C4-2B (cell line): ENCODE data around the gene EIF3K.
"Not testable (repeated sequence)": the region's sequence is repeated elsewhere in the genome, so short reads cannot be mapped to it uniquely, and the experiment has no call there.

Source experiments
- H3K27ac ChIP-seq: fragments of 450-650 bp; 2 replicates; pipeline ENCODE4 v1.5.1; 2017
- ZFX ChIP-seq: fragments of 450-650 bp; IDR thresholded peaks from 2 replicates; pipeline ENCODE4 v1.6.1; 2017
- TF ChIP-seq, protein P1 (sequence below): fragments of 450-650 bp; conservative IDR thresholded peaks from 2 replicates; pipeline ENCODE4 v1.5.1; 2017; ENCODE audit warnings: mild to moderate bottlenecking

The EIF3K gene, protein sequence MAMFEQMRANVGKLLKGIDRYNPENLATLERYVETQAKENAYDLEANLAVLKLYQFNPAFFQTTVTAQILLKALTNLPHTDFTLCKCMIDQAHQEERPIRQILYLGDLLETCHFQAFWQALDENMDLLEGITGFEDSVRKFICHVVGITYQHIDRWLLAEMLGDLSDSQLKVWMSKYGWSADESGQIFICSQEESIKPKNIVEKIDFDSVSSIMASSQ

DNA sequence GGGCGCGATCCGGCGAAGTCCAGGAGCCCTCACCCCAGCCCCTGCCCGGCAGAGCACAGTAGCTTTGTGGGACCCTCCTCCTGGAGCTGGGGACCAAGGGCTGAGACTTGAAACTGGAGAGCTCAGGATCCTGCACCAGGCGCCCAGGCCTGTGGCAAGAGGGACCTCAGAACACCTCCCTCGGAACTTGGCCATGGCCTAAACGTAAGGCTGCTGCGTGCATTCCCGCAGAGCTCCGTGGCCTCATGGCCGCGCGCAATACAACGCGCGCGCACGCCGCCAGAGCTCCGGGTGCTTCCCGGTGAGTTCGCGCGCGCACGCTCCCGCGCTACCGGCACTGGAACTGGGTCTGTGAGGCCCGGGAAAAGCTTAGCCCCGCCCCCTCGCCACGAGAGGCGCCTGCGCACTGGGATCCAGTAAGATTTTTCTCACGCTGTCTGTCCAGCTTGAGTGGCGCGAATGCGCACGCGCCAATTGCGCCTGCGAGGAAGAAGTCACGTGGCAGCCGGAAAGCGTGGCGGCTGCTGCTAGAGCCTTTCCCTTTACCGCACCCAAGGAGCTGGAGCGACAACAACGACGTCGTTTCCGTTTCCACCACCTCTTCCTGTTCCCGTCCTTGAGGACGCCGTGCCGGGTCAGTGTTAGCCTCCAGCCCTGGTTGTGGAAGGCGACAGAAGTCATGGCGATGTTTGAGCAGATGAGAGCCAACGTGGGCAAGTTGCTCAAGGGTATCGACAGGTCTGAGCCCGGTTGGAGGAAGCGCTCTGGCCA, at the start of gene EIF3K:
EIF3K (plus strand) TSS at position 599 of the 771 bp plus-strand sequence; CDS start at position 680, 81 bp downstream.
- TF ChIP-seq, protein P1, sequence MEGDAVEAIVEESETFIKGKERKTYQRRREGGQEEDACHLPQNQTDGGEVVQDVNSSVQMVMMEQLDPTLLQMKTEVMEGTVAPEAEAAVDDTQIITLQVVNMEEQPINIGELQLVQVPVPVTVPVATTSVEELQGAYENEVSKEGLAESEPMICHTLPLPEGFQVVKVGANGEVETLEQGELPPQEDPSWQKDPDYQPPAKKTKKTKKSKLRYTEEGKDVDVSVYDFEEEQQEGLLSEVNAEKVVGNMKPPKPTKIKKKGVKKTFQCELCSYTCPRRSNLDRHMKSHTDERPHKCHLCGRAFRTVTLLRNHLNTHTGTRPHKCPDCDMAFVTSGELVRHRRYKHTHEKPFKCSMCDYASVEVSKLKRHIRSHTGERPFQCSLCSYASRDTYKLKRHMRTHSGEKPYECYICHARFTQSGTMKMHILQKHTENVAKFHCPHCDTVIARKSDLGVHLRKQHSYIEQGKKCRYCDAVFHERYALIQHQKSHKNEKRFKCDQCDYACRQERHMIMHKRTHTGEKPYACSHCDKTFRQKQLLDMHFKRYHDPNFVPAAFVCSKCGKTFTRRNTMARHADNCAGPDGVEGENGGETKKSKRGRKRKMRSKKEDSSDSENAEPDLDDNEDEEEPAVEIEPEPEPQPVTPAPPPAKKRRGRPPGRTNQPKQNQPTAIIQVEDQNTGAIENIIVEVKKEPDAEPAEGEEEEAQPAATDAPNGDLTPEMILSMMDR: no peak
- TF ChIP-seq ZFX: peak; percentile 53; the same call in 1 of the 2 replicates
- H3K27ac ChIP-seq: peak within 1 kb of the TSS; percentile 93

DNA sequence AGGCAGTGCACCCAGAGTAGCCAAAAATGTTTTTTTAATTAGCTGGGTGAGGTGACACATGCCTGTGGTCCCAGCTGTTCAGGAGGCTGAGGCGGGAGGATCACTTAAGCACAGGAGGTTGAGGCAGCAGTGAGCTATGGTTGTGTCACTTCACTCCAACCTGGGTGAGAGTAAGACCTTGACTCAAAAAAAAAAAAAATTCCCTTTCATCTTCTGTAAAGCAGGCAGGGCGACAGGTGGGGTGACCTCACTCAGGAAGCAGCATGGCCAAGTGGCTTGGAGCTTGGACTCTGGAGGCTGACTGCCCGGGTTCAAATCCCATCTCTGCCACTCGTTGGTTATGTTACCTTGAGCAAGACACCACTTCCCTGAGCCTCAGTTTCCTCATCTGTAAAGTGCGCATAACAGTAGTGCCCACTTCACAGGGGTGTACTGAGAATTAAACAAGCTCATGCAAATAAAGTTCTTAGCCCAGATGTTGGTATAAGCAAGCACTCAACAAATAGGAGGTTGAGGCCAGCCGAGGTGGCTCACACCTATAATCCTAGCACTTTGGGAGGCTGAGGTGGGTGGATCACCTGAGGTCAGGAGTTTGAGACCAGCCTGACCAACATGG, 49.5 kb upstream of the EIF3K start:
- H3K27ac ChIP-seq: no peak overlapping the region
- TF ChIP-seq, protein P1: no peak
- no peak for TF ChIP-seq ZFX

DNA sequence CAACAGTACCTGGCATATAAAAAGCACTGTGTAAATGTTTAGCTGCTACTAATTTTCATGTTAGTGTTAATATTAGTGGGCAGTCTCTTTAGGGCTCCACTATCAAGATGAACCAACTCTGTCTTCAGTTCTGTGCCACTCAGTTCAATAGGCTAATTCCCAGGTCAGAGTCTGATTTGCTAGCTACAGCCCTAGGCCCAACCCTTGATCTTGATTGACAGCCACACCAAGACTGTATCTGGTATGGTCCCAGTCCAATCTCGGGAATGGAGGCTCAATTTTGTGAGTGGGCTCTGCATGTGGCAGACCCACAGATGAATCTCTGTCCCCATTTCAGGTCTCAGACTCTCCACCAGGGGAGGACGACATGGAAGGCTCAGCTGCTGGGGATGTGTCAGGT, 47.3 kb upstream of the EIF3K start:
- TF ChIP-seq, protein P1: no peak
- no peak for TF ChIP-seq ZFX
- H3K27ac ChIP-seq: no peak overlapping the region

DNA sequence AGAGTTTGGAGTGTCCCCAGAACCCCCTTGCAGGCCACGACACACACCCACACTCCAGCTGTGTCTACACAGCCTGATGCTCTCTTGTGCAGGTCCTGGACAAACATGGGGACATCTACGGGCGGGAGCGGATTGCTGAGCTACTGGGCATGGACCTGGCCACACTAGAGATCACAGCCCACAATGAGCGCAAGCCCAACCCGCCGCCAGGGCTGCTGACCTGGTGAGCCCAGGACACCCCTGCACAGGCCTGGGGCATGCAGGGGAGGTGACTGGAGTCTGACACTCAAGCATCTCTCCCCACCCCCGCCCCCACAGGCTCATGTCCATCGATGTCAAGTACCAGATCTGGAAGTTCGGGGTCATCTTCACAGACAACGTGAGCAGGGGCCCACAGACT, 41.2 kb upstream of the EIF3K start:
- H3K27ac ChIP-seq: no peak overlapping the region
- TF ChIP-seq ZFX: no peak
- TF ChIP-seq, protein P1: no peak

DNA sequence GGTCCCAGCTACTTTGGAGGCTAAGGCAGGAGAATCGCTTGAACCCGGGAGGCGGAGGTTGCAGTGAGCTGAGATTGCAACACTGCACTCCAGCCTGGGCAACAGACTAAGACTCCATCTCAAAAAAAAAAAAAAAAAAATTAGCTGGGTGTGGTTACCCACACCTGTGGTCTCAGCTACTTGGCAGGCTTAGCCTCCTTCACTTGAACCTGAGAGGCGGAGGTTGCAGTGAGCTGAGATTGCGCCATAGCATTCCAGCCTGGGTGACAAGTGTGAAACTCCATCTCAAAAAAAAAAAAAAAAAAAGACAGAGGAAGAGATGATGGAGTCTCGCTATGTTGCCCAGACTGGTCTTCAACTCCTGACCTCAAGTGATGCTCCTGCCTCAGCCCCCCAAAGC, 39.7 kb upstream of the EIF3K start:
- H3K27ac ChIP-seq: not testable (repeated sequence)

DNA sequence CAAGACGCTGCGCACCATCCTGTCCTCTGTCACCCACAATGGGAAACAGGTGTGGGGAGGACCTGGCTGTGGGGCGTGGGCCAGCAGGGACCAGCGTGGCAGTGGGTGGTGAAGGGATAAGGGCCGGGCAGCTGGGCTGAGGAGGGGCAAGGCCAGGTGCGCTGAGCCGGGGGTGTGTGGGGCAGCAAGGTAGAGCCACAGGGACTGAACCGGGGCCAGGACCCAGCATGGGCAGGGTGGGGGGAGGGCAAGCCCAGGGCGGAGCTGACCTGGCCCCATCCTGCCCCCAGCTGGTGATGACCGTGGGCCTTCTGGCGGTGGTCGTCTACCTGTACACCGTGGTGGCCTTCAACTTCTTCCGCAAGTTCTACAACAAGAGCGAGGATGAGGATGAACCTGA, 38.9 kb upstream of the EIF3K start:
- H3K27ac ChIP-seq: no peak overlapping the region
- TF ChIP-seq ZFX: no peak
- TF ChIP-seq, protein P1: no peak

DNA sequence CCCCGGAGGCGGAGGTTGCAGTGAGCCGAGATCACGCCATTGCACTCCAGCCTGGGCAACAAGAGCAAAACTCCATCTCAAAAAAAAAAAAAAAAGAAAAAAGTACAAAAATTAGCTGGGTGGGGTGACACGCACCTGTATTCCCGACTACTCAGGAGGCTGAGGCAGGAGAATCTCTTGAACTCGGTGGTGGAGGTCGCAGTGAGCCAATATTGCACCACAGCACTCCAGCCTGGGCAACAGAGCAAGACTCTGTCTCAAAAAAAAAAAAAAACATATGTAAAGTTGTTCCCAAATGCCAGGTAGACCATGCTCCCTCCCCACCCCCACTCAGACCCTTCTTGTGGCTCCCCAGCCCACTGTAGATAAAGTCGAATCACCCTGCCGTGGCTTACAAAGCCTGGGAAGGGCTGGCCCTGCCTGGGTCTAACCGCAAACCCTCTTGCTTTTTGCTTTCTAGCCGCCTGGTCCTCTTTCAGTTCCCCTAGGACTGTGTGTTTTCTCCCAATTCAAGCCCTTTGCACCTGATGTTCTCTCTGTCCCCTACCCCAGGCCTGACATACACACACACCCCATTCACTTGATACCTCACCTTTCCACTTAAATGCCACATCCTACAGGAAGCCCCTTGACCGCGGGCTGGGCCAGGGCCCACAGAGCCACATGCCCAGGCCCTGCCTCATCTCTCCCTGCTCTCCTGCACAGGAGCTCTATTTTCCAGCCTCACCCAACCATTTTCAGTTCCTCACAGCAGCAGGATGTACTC, 35.6 kb upstream of the EIF3K start:
- no peak overlapping the region for H3K27ac ChIP-seq

More for the DNA sequence above, 35.6 kb upstream of the EIF3K start:
- TF ChIP-seq ZFX: no peak
- TF ChIP-seq, protein P1: no peak
